GF-D8 (cell line): ENCODE measurements around the gene CSNK1G1.
"Not testable (repeated sequence)": the region's sequence is repeated elsewhere in the genome, so short reads cannot be mapped to it uniquely, and the experiment has no call there.

Source experiments
- DNase-seq: peaks from one replicate; lab custom pipeline; 2025; lab: John Stamatoyannopoulos, UW

Gene CSNK1G1

GRCh38 chr15:64287953-64288352 lies 68.0 kb downstream of the CSNK1G1 start:
- no peak for DNase-seq

- DNase-seq: no peak
Observed at GRCh38 chr15:64286473-64286872, 69.5 kb downstream of the CSNK1G1 start.

- no peak for DNase-seq
Observed at GRCh38 chr15:64285871-64286270, 70.1 kb downstream of the CSNK1G1 start.

- no peak for DNase-seq
Observed at GRCh38 chr15:64285150-64285549, 70.8 kb downstream of the CSNK1G1 start.

- DNase-seq: peak; percentile 52
Observed at GRCh38 chr15:64284042-64284441, 71.9 kb downstream of the CSNK1G1 start.

- DNase-seq: no peak
Observed at GRCh38 chr15:64282701-64283100, 73.3 kb downstream of the CSNK1G1 start.

- DNase-seq: no peak
Observed at GRCh38 chr15:64279131-64279530, 76.8 kb downstream of the CSNK1G1 start.

GRCh38 chr15:64275934-64276333 lies 80.0 kb downstream of the CSNK1G1 start:
- DNase-seq: no peak

GRCh38 chr15:64274341-64274950 lies 81.5 kb downstream of the CSNK1G1 start:
- DNase-seq: no peak

GRCh38 chr15:64267331-64267973 lies 88.5 kb downstream of the CSNK1G1 start:
- DNase-seq: no peak

- not testable (repeated sequence) for DNase-seq
Observed at GRCh38 chr15:64265188-64265587, 90.8 kb downstream of the CSNK1G1 start.

- no peak for DNase-seq
Observed at GRCh38 chr15:64264502-64264901, 91.5 kb downstream of the CSNK1G1 start.

- DNase-seq: no peak
Observed at GRCh38 chr15:64263567-64263966, 92.4 kb downstream of the CSNK1G1 start.

GRCh38 chr15:64256051-64256450 lies 99.9 kb downstream of the CSNK1G1 start:
- DNase-seq: no peak

GRCh38 chr15:64251658-64252057 lies 104.3 kb downstream of the CSNK1G1 start:
- no peak for DNase-seq

GRCh38 chr15:64251121-64251520 lies 104.9 kb downstream of the CSNK1G1 start:
- no peak for DNase-seq

GRCh38 chr15:64249883-64250575 lies 105.9 kb downstream of the CSNK1G1 start:
- no peak for DNase-seq

GRCh38 chr15:64249406-64249805 lies 106.6 kb downstream of the CSNK1G1 start:
- DNase-seq: no peak

- DNase-seq: no peak
Observed at GRCh38 chr15:64247906-64248541, 107.9 kb downstream of the CSNK1G1 start.

- DNase-seq: no peak
Observed at GRCh38 chr15:64247535-64247905, 108.5 kb downstream of the CSNK1G1 start.

GRCh38 chr15:64246364-64247189 lies 109.4 kb downstream of the CSNK1G1 start:
- DNase-seq: no peak

- no peak for DNase-seq
Observed at GRCh38 chr15:64245405-64245804, 110.6 kb downstream of the CSNK1G1 start.
